H1 (cell line): Measurements from ENCODE around the gene KRTAP19-6. TPM values are rescaled to one million over a fixed set of nuclear protein-coding genes. Genes with fewer than 3 reads are reported as not detected.

Source experiments
- CHD2 ChIP-seq: IDR thresholded peaks from 2 replicates; pipeline ENCODE4 v1.6.1; 2012; ENCODE audit warnings: low read length, improper control_type of control experiment
- CTBP2 ChIP-seq: IDR thresholded peaks from 2 replicates; pipeline ENCODE4 v1.7.0; 2011; ENCODE audit warnings: borderline replicate concordance, mild to moderate bottlenecking, moderate library complexity, mixed read lengths, low read length; ENCODE audit not compliant: insufficient read depth, insufficient read length
- GTF2F1 ChIP-seq: IDR thresholded peaks from 2 replicates; pipeline ENCODE4 v1.6.1; 2012; ENCODE audit warnings: low read depth, low read length, improper control_type of control experiment, borderline replicate concordance
- KDM4A ChIP-seq: IDR thresholded peaks from one replicate; pipeline ENCODE4 v1.7.1; 2012; ENCODE audit warnings: low read depth, mild to moderate bottlenecking, moderate library complexity, low read length, inconsistent platforms; ENCODE audit not compliant: severe bottlenecking
- RNF2 ChIP-seq: fragments of 200-900, 300-1000 bp; sonication (generic); IDR thresholded peaks from 2 replicates; pipeline ENCODE4 v1.7.1; 2016; ENCODE audit warnings: borderline replicate concordance, low read depth, mild to moderate bottlenecking, antibody characterized with exemption, low read length; ENCODE audit not compliant: poor library complexity, severe bottlenecking; ENCODE audit errors: missing control alignments
- TAF7 ChIP-seq: optimal IDR thresholded peaks from 2 replicates; pipeline ENCODE3; 2011; ENCODE audit warnings: low read depth, mild to moderate bottlenecking, inconsistent platforms, low read length, moderate library complexity, borderline replicate concordance
- TBP ChIP-seq: IDR thresholded peaks from 2 replicates; pipeline ENCODE4 v1.6.1; 2011; ENCODE audit warnings: low read depth, low read length, improper control_type of control experiment
- polyA plus RNA-seq, 7 experiments: library from polyadenylated mRNA; depleted of rRNA in 3 of 7; stranded (reverse) in 5 of 7; unstranded in 2 of 7; fragments of >200 nt in 5 of 7; fragments of 200-250 nt in 2 of 7; gene quantifications; 1 replicate in 5 of 7; 2 replicates in 1 of 7; 4 replicates in 1 of 7; pipeline versions ENCODE4 v1.2.1 to v1.2.3, GENCODE V29; 2011 to 2013; ENCODE audit warnings: missing spikeins in 2 of 7, mixed read lengths in 2 of 7
- total RNA-seq: library from RNA; stranded (reverse); fragmentation: NEBNext Ultra II Directional; extraction: Animal tissue kit (Norgen Biotek cat#: 25700); gene quantifications from 2 replicates; pipeline ENCODE4 v1.2.1, GENCODE V29; 2021

Gene KRTAP19-6
- total and polyA plus RNA-seq, 2 of the 8 experiments (the other 6 are each of a cell fraction or from before 2014, with no cell fraction given) = not detected

- no peak for TF ChIP-seq RNF2
- no peak for TF ChIP-seq GTF2F1
- no peak for TF ChIP-seq TBP
- no peak for TF ChIP-seq TAF7
- TF ChIP-seq KDM4A = no peak
- no peak for TF ChIP-seq CTBP2
- TF ChIP-seq CHD2 = no peak
Observed at GRCh38 chr21:30563630-30564029, 22.0 kb upstream of the KRTAP19-6 start (continued).
